SK-N-SH treated with all-trans-retinoic acid at 6 μM for 48 hours (cell line): Measurements from ENCODE around the gene METRNL.

ENCODE experiments used
- ATAC-seq: fragments of 200-7000 bp; cut with Tn5 transposase; 3 replicates; pipeline ENCODE4 v1.9.1; 2020; ENCODE audit warnings: mild to moderate bottlenecking, moderate library complexity
- ARNTL ChIP-seq: fragments of 450-650 bp; formaldehyde crosslinking; IDR thresholded peaks from 2 replicates; pipeline ENCODE4 v1.5.0; 2020; ENCODE audit warnings: low read depth, mild to moderate bottlenecking, moderate library complexity, borderline replicate concordance
- BACH2 ChIP-seq: fragments of 250-450 bp; sonication (Bioruptor Pico); IDR thresholded peaks from 2 replicates; pipeline ENCODE4 v1.9.0; 2021; ENCODE audit warnings: mild to moderate bottlenecking, borderline replicate concordance
- CREB5 ChIP-seq: fragments of 250-450 bp; sonication (Bioruptor Pico); IDR thresholded peaks from 2 replicates; pipeline ENCODE4 v1.5.1; 2020; ENCODE audit warnings: low read depth, mild to moderate bottlenecking, moderate library complexity
- CSRNP3 ChIP-seq: fragments of 250-450 bp; sonication (Bioruptor Pico); IDR thresholded peaks from 2 replicates; pipeline ENCODE4 v1.5.1; 2021; ENCODE audit warnings: mild to moderate bottlenecking, moderate library complexity
- ESRRG ChIP-seq: fragments of 250-450 bp; sonication (Bioruptor Pico); IDR thresholded peaks from 2 replicates; pipeline ENCODE4 v1.6.1; 2021; ENCODE audit warnings: mild to moderate bottlenecking
- GLIS3 ChIP-seq: fragments of 250-450 bp; sonication (Bioruptor Pico); IDR thresholded peaks from 2 replicates; pipeline ENCODE4 v1.5.0; 2020; ENCODE audit warnings: mild to moderate bottlenecking, moderate library complexity
- ISL1 ChIP-seq: fragments of 250-450 bp; sonication (Bioruptor Pico); IDR thresholded peaks from 2 replicates; pipeline ENCODE4 v2.1.2; 2022; ENCODE audit warnings: mild to moderate bottlenecking, moderate library complexity
- OSR1 ChIP-seq: fragments of 250-450 bp; sonication (Bioruptor Pico); IDR thresholded peaks from 2 replicates; pipeline ENCODE4 v1.8.0; 2022; ENCODE audit warnings: moderate library complexity, mild to moderate bottlenecking, inconsistent platforms
- PATZ1 ChIP-seq: fragments of 250-450 bp; sonication (Bioruptor Pico); IDR thresholded peaks from 2 replicates; pipeline ENCODE4 v1.8.0; 2020; ENCODE audit warnings: mild to moderate bottlenecking, moderate library complexity, borderline replicate concordance
- POU6F1 ChIP-seq: fragments of 250-450 bp; sonication (Bioruptor Pico); IDR thresholded peaks from 2 replicates; pipeline ENCODE4 v1.8.0; 2021; ENCODE audit warnings: low read depth, mild to moderate bottlenecking, moderate library complexity, borderline replicate concordance
- PPARA ChIP-seq: fragments of 250-450 bp; sonication (Bioruptor Pico); IDR thresholded peaks from 2 replicates; pipeline ENCODE4 v1.5.0; 2020; ENCODE audit warnings: mild to moderate bottlenecking, borderline replicate concordance
- RARB ChIP-seq: fragments of 250-450 bp; sonication (Bioruptor Pico); IDR thresholded peaks from 2 replicates; pipeline ENCODE4 v1.8.0; 2021; ENCODE audit warnings: mild to moderate bottlenecking, moderate library complexity
- SNAI2 ChIP-seq: fragments of 250-450 bp; sonication (Bioruptor Pico); IDR thresholded peaks from 2 replicates; pipeline ENCODE4 v1.5.0; 2020; ENCODE audit warnings: mild to moderate bottlenecking, moderate library complexity
- TOX ChIP-seq: fragments of 250-450 bp; sonication (Bioruptor Pico); IDR thresholded peaks from 2 replicates; pipeline ENCODE4 v1.8.0; 2021; ENCODE audit warnings: mild to moderate bottlenecking, moderate library complexity, borderline replicate concordance
- TSHZ2 ChIP-seq: fragments of 250-450 bp; sonication (Bioruptor Pico); IDR thresholded peaks from 2 replicates; pipeline ENCODE4 v1.5.0; 2020; ENCODE audit warnings: mild to moderate bottlenecking, moderate library complexity
- ZC3H10 ChIP-seq: fragments of 250-450 bp; sonication (Bioruptor Pico); IDR thresholded peaks from 2 replicates; pipeline ENCODE4 v1.5.1; 2021; ENCODE audit warnings: mild to moderate bottlenecking, moderate library complexity
- ZFP3 ChIP-seq: fragments of 250-450 bp; sonication (Bioruptor Pico); IDR thresholded peaks from 2 replicates; pipeline ENCODE4 v1.5.0; 2020; ENCODE audit warnings: mild to moderate bottlenecking, moderate library complexity
- ZFP30 ChIP-seq: fragments of 450-650 bp; formaldehyde crosslinking; IDR thresholded peaks from 2 replicates; pipeline ENCODE4 v1.5.0; 2022; ENCODE audit warnings: mild to moderate bottlenecking, moderate library complexity
- ZNF565 ChIP-seq: fragments of 450-650 bp; formaldehyde crosslinking; conservative IDR thresholded peaks from 2 replicates; pipeline ENCODE4 v1.5.0; 2020; ENCODE audit warnings: low read depth, mild to moderate bottlenecking, moderate library complexity
- ZNF70 ChIP-seq: fragments of 450-650 bp; formaldehyde crosslinking; IDR thresholded peaks from 2 replicates; pipeline ENCODE4 v1.5.0; 2020; ENCODE audit warnings: mild to moderate bottlenecking, moderate library complexity
- ZNF8 ChIP-seq: fragments of 450-650 bp; formaldehyde crosslinking; IDR thresholded peaks from 2 replicates; pipeline ENCODE4 v1.5.0; 2020; ENCODE audit warnings: mild to moderate bottlenecking, moderate library complexity

METRNL gene

GRCh38 chr17:83064021-83064731 lies 15.2 kb upstream of the METRNL start:
- TF ChIP-seq BACH2 (no peak), ZNF565 (no peak), OSR1 (no peak), PPARA (CRISPR knock-in tag) (no peak), CREB5 (no peak), ISL1 (CRISPR knock-in tag) (no peak), PATZ1 (CRISPR knock-in tag) (no peak), ZNF8 (CRISPR knock-in tag) (no peak), ESRRG (no peak), ARNTL (CRISPR knock-in tag) (no peak), TSHZ2 (no peak)
- ATAC-seq, result no peak

- ATAC-seq, result no peak
- no peak for TF ChIP-seq ARNTL (CRISPR knock-in tag)
- no peak for TF ChIP-seq TSHZ2
- TF ChIP-seq ESRRG, result no peak
- no peak for TF ChIP-seq GLIS3
- no peak for TF ChIP-seq TOX (CRISPR knock-in tag)
- TF ChIP-seq ZFP3 (CRISPR knock-in tag), result no peak
- no peak for TF ChIP-seq ZFP30 (CRISPR knock-in tag)
- no peak for TF ChIP-seq SNAI2 (CRISPR knock-in tag)
- TF ChIP-seq ZNF70 (CRISPR knock-in tag), result no peak
- TF ChIP-seq ZNF8 (CRISPR knock-in tag), result no peak
- TF ChIP-seq ISL1 (CRISPR knock-in tag), result no peak
- TF ChIP-seq ZC3H10, result no peak
- TF ChIP-seq OSR1, result no peak
- TF ChIP-seq PATZ1 (CRISPR knock-in tag), result no peak
- no peak for TF ChIP-seq RARB
- no peak for TF ChIP-seq POU6F1
- no peak for TF ChIP-seq CSRNP3
Measured at GRCh38 chr17:83064732-83065659, 14.4 kb upstream of the METRNL start.
